BLaER1 (cell line): ENCODE results near the gene SYNJ2.
"Not testable (repeated sequence)": the region's sequence is repeated elsewhere in the genome, so short reads cannot be mapped to it uniquely, and the experiment has no call there.

Experiments
- H3K27ac ChIP-seq: shearing (Covaris generic); formaldehyde crosslinking; 2 replicates; pipeline ENCODE4 v1.8.1; 2022
- H3K27me3 ChIP-seq: shearing (Covaris generic); formaldehyde crosslinking; 2 replicates; pipeline ENCODE4 v1.8.1; 2022
- H3K36me3 ChIP-seq: shearing (Covaris generic); formaldehyde crosslinking; 2 replicates; pipeline ENCODE4 v1.8.1; 2022
- H3K4me1 ChIP-seq: shearing (Covaris generic); formaldehyde crosslinking; 2 replicates; pipeline ENCODE4 v1.8.1; 2022
- H3K4me2 ChIP-seq: shearing (Covaris generic); formaldehyde crosslinking; 2 replicates; pipeline ENCODE4 v1.8.1; 2022
- H3K4me3 ChIP-seq: shearing (Covaris generic); formaldehyde crosslinking; 2 replicates; pipeline ENCODE4 v1.8.1; 2022
- H3K9ac ChIP-seq: shearing (Covaris generic); formaldehyde crosslinking; 2 replicates; pipeline ENCODE4 v1.8.1; 2022
- H3K9me3 ChIP-seq: shearing (Covaris generic); formaldehyde crosslinking; 2 replicates; pipeline ENCODE4 v1.8.1; 2022
- H4K20me1 ChIP-seq: shearing (Covaris generic); formaldehyde crosslinking; 2 replicates; pipeline ENCODE4 v1.8.1; 2022
- Cebpa-rat ChIP-seq: shearing (Covaris generic); IDR thresholded peaks from 2 replicates; pipeline ENCODE4 v1.8.1; 2022

Gene SYNJ2

DNA sequence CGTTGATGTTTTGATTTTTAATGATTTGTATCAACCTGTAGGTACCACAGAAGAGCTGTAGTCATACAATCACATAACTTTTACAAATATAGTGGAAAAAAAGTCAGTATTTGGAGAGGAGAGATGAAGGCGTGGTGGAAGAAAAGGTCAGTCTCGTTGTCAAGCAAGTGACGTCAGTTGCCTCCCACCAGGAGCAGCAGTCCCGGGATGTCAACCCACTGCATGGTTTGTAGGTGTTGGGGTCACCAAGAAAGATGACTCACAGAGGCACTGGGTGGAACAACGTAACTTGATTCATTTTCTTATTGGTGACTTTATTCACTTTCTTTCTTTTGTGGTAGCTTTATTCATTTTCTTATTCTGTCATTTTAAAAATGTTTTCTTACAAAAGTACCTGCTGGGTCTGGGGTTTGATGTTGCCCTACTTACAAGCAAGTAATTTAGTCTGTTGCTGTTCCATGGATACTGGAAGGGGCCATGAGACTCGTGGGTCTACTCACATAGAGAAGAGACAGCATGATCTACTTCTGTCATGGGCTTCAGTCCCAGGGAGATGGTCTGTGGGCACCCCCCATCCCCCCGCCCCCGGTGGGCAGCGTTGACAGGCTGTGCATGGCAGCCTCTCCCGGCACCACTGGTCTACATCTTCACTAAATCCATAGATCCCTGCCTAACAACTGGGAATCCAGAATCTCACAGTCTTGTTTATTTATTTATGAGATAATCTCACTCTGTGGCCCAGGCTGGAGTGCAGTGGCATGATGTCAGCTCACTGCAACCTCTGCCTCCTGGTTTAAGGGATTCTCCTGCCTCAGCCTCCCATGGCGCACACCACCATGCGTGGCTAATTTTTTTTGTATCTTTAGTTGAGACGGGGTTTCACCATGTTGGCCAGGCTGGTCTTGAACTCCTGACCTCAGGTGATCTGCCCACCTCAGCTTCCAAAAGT, 36.4 kb upstream of the SYNJ2 start:
- Histone ChIP-seq H3K27me3 (no peaks in the 10 kb centered on the region), H3K9me3 (peaks cover 4% of the 10 kb centered on the region; the same call in 1 of the 2 replicates), H3K36me3 (no peaks in the 10 kb centered on the region), H3K27ac (no peak overlapping the region), H4K20me1 (no peaks in the 10 kb centered on the region), H3K9ac (no peak overlapping the region), H3K4me3 (no peak overlapping the region), H3K4me1 (no peaks in the 10 kb centered on the region), H3K4me2 (no peak overlapping the region)
- no peak for TF ChIP-seq Cebpa-rat

DNA sequence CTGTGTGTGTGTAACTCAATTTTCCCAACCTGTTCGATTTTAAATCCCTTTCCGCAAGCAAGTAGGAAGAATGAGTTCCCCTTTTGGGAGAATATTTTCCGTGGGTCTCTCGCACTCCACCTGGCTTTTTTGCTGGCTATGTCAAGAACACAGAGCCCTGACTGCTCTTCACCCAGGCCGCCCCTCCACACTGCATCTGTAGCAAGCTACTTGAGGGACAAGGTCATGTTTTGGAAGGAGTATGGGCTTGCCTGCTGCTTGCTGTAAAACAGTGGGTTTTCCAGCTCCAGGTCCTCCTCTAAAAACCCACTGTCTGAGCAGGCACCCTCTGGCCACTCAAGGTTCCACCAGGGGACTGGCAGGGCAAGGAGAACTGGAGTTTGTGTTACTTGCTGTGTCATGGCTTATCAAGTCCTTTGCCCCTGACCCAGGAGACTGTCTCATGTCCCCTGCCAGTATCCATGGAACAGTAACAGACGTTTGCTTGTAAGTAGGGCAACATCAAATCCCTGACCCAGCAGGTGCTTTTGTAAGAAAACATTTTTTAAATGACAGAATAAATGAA, 35.5 kb upstream of the SYNJ2 start:
- TF ChIP-seq Cebpa-rat = no peak
- no peaks in the 10 kb centered on the region for H3K36me3 ChIP-seq
- no peaks in the 10 kb centered on the region for H4K20me1 ChIP-seq
- no peak overlapping the region for H3K4me3 ChIP-seq
- H3K4me1 ChIP-seq = no peaks in the 10 kb centered on the region
- no peaks in the 10 kb centered on the region for H3K27me3 ChIP-seq
- no peak overlapping the region for H3K27ac ChIP-seq
- H3K9me3 ChIP-seq = peaks cover 5% of the 10 kb centered on the region; the same call in 1 of the 2 replicates
- no peak overlapping the region for H3K9ac ChIP-seq
- no peak overlapping the region for H3K4me2 ChIP-seq

DNA sequence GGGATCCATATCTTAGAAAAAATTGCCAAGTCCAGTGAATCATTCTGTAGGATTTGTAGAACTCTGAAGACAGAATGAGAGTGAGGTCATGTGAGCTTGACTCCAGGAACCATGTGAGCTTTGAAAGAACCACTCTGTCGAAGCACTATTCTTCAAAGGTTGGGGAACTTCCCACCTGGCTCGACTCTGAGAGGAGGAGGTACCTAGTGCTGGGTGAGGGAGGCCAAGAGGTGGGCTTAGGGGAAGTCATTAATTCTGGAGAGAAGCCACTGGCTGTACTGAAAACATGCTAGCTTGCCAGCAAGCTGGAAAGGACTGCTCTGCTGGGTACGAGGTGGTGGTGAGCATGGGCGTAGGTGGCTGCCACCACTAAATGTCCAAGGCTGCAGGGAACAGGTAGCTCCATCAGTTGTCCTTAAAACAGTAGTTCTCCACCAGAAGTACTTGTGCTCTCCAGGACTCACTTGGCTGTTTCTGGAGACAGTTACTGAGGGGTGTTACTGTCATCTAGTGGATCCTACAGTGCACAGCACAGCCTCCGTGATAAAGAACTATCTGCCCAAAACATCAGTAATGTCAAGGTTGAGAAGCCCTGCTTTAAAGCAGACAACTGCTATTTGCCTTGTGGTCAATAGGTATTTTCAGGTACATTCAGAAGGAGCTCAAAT, 34.7 kb upstream of the SYNJ2 start:
- Histone ChIP-seq H3K27ac (no peak overlapping the region), H3K27me3 (no peaks in the 10 kb centered on the region), H4K20me1 (no peaks in the 10 kb centered on the region), H3K4me2 (no peak overlapping the region), H3K9me3 (peaks cover 5% of the 10 kb centered on the region; the same call in 1 of the 2 replicates), H3K4me3 (no peak overlapping the region), H3K36me3 (no peaks in the 10 kb centered on the region), H3K9ac (no peak overlapping the region), H3K4me1 (no peaks in the 10 kb centered on the region)
- no peak for TF ChIP-seq Cebpa-rat

DNA sequence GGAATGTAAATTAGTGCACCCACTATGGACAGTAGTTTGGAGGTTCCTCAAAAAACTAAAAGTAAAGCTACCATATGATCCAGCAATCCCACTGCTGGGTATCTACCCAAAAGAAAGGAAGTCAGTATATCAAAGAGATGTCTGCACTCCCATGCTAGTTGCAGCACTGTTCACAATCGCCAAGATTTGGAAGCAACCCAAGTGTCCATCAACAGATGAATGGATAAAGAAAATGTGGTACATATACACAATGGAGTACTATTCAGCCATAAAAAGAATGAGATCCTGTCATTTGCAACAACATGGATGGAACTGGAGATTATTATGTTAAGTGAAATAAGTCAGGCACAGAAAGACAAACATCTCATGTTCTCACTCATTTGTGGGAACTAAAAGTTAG, 30.8 kb upstream of the SYNJ2 start:
- not testable (repeated sequence) for H3K9me3 ChIP-seq, H3K36me3 ChIP-seq, H3K4me1 ChIP-seq, H3K4me2 ChIP-seq, H3K4me3 ChIP-seq, H3K27ac ChIP-seq, H4K20me1 ChIP-seq, H3K27me3 ChIP-seq, H3K9ac ChIP-seq

DNA sequence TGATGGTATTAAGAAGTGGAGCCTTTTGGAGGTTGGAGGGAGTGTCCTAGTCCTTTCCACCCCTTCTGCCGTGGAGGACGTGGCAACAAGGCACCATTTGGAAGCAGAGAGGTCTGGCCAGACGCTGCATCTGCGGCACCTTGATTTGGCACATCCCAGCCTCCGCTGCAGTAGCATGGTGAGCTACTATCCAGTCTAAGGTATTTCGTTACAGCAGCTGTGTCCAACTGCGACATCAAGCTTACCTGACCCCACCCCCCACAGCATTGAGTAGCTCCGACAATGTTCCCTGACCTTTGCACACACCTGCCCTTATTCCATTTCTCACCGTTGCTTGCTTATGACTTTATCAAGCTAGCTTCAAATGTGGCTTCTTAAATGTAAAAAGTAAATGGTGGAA, 29.8 kb upstream of the SYNJ2 start:
- H3K36me3 ChIP-seq = no peaks in the 10 kb centered on the region

DNA sequence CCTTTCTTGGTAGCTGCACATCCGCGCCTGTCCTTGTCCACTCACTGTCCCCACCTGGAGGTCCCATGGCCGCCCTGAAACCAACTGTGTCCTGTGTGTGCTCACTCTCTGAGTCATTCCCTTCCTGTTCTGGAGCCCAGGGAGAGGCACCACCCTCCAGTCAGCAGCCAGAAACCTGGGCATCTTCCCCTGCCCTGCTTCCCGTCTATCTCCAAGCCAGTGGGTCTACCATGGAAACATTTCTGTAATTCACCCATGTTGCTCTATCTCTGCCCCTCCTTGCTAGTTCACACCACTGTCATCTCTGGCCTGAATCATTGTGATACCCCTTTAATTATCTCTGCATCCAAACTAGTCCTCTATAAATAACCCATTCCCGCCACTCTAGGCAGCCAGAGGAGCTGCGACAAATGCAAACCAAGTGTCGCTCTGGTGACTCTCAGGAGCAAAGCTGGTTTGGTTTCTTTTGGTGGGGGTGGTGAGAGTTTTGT, 28.8 kb upstream of the SYNJ2 start:
- Histone ChIP-seq H3K36me3 (no peaks in the 10 kb centered on the region), H3K4me2 (no peak overlapping the region), H3K4me3 (no peak overlapping the region), H3K27me3 (no peaks in the 10 kb centered on the region), H3K4me1 (no peaks in the 10 kb centered on the region; the same call in 1 of the 2 replicates), H4K20me1 (no peaks in the 10 kb centered on the region), H3K27ac (no peak overlapping the region), H3K9me3 (peaks cover 8% of the 10 kb centered on the region), H3K9ac (no peak overlapping the region)
- no peak for TF ChIP-seq Cebpa-rat

More for the DNA sequence above, 29.8 kb upstream of the SYNJ2 start:
- Histone ChIP-seq H3K27ac (no peak overlapping the region), H3K4me2 (no peak overlapping the region), H3K4me1 (no peaks in the 10 kb centered on the region; the same call in 1 of the 2 replicates), H3K27me3 (no peaks in the 10 kb centered on the region), H4K20me1 (no peaks in the 10 kb centered on the region), H3K9ac (no peak overlapping the region), H3K4me3 (no peak overlapping the region), H3K9me3 (peaks cover 5% of the 10 kb centered on the region; the same call in 1 of the 2 replicates)
- no peak for TF ChIP-seq Cebpa-rat

DNA sequence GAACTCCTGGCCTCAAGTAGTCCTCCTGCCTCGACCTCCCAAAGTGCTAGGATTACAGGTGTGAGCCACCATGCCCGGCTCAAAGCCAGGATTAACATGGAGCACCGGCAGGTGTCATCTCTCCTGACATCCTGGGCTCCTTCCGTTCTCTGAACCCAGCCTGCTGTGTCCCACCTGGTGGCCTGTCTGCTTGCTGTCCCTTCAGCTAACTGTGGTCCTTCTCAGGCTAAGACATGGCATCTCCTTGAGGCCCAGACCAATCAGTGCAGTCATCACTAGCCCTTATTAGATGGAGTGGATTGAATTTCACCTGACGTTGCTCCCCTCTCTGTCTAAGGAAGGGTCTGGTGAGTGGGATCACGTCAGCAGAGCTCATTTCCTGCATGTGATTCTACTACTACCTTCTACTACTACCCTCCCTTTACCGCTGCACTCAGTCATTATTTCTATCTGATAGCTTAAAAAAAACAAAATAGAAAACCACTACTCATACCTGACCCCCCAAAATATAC, 28.0 kb upstream of the SYNJ2 start:
- TF ChIP-seq Cebpa-rat = no peak
- Histone ChIP-seq H3K4me1 (no peaks in the 10 kb centered on the region; the same call in 1 of the 2 replicates), H4K20me1 (no peaks in the 10 kb centered on the region), H3K4me3 (no peak overlapping the region), H3K27ac (no peak overlapping the region), H3K4me2 (no peak overlapping the region), H3K36me3 (no peaks in the 10 kb centered on the region), H3K9me3 (peaks cover 15% of the 10 kb centered on the region), H3K9ac (no peak overlapping the region), H3K27me3 (no peaks in the 10 kb centered on the region)

DNA sequence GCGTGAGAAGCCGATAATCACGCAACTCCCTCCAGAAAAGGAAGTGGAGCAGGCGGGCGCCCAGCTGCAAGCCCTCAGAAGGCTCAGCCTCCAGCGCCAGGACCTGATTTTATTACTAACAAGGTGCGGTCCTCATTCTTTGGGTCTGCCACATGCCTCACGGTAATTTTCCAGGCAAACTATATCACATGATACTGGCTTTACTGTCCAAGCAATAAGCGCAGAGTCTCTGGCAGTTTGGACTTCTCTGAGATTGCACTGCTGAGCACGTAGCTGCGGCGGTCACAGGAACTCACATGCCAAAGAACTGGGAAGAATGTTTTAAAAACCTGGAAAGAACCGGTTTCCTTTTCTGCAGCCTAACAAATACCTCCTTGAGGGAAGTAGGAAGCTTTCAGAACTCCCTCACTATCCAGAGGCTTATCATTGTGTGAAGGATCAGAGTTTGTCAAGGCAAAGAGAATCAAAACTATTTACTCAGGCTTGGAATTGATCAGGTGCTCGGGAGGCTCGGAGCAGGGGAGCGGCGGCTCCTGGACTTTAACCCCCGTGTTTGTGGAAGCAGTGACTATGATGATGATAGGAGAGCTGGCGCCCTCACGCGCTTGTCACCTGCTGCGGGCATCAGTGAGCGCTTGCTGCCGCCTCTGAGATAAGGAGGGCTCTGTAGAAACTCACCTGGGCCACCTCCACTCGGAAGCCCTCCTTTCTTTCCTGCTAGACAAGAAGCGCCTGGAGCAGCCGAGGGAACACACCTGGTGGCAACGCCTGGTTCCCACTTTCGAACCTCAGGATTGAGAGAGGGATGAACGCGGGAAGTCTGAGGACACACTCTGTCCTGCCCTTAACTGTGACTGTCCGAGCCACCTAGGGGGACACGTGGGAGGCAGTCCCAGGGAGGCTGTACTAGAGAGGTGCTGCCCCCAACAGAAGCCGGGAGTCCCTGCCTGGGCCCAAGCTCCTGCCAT, 27.2 kb upstream of the SYNJ2 start:
- TF ChIP-seq Cebpa-rat = no peak
- H3K9ac ChIP-seq = no peak overlapping the region

DNA sequence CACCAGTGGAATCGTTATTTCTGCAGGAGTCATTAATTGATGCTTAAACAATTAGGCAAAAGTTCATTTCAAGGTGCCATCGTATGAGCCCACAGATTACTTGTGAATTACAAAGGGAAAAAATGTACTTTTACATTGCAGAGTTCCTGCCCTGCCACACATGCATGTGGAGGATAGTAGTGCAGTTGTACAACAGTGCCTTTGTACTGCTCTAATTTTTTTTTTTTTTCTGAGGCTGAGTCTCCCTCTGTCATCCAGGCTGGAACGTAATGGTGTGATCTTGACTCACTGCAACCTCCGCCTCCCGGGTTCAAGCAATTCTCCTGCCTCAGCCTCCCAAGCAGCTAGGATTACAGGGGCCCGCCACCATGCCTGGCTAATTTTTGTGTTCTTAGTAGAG, 26.0 kb upstream of the SYNJ2 start:
- no peaks in the 10 kb centered on the region for H4K20me1 ChIP-seq
- no peaks in the 10 kb centered on the region for H3K36me3 ChIP-seq
- H3K4me2 ChIP-seq = no peak overlapping the region
- no peak overlapping the region for H3K4me3 ChIP-seq
- TF ChIP-seq Cebpa-rat = no peak
- no peaks in the 10 kb centered on the region for H3K27me3 ChIP-seq
- no peaks in the 10 kb centered on the region; the same call in 1 of the 2 replicates for H3K4me1 ChIP-seq
- no peak overlapping the region for H3K9ac ChIP-seq
- H3K27ac ChIP-seq = no peak overlapping the region
- H3K9me3 ChIP-seq = peaks cover 23% of the 10 kb centered on the region

More for the DNA sequence above, 27.2 kb upstream of the SYNJ2 start:
- no peaks in the 10 kb centered on the region for H3K36me3 ChIP-seq
- H3K9me3 ChIP-seq = peaks cover 23% of the 10 kb centered on the region
- H3K4me1 ChIP-seq = no peaks in the 10 kb centered on the region; the same call in 1 of the 2 replicates
- no peak overlapping the region for H3K4me2 ChIP-seq
- no peaks in the 10 kb centered on the region for H3K27me3 ChIP-seq
- no peak overlapping the region for H3K4me3 ChIP-seq
- H4K20me1 ChIP-seq = no peaks in the 10 kb centered on the region
- H3K27ac ChIP-seq = no peak overlapping the region
